ENCODE measurements around the gene TAF4.
"Not testable (repeated sequence)": the region's sequence is repeated elsewhere in the genome, so short reads cannot be mapped to it uniquely, and the experiment has no call there.

TAF4 gene

GRCh38 chr20:62058941-62059340 is 6.7 kb downstream of the TAF4 start:
- DNase-seq (ENCODE audit: low spot score) = no peak

- no peak for DNase-seq (ENCODE audit: low spot score)
Observed at GRCh38 chr20:62056975-62057374, 8.7 kb downstream of the TAF4 start.

DNA sequence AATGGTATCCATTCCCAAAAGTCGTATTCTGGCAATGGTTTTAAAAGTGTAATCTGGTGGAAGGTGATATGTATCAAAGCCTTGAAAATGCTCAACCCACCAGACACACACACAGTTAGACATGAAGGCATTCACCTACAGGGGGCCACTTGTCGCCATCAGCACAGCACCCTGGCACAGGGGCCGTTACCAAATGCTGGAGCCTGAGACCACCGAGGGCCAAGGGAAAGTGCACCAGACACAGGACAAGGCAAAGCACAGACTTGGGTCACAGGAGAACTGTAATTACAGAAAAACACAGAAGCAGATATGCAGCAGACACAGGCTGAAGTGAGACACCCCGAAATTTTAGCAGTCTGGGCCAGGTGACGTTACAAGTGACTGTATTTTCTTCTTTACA is 9.3 kb downstream of the TAF4 start:
- no peak for DNase-seq (ENCODE audit: low spot score)

- not testable (repeated sequence) for DNase-seq (ENCODE audit: low spot score)
Observed at GRCh38 chr20:62055862-62056115, 9.9 kb downstream of the TAF4 start.

DNA sequence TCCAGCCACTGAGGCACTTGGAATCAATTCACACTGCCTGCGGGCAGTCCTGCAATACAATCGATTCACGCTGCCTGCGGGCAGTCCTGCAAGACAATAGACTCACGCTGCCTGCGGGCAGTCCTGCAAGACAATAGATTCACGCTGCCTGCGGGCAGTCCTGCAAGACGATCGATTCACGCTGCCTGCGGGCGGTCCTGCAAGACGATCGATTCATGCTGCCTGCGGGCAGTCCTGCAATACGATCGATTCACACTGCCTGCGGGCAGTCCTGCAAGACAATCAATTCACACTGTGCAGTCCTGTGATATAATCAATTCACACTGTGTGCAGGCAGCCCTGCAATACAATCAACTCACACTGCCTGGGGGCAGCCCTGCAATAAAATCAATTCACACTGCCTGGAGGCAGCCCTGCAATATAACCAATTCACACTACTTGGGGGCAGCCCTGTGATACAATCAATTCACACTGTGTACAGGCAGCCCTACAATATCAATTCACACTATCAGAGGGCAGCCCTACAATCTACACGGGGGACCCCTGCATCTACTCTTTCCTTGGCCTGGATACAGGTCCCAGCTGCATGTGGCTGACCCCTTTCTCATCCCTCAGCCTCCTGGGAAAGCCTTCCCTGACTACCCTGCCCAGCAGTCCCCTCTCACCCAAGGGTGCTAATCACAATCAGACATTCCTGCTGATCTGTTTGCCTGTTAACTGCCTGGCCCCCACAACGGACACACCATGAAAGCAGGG is 10.4 kb downstream of the TAF4 start:
- DNase-seq (ENCODE audit: low spot score) = no peak

GRCh38 chr20:62054451-62054953 is 11.2 kb downstream of the TAF4 start:
- DNase-seq (ENCODE audit: low spot score) = no peak

DNA sequence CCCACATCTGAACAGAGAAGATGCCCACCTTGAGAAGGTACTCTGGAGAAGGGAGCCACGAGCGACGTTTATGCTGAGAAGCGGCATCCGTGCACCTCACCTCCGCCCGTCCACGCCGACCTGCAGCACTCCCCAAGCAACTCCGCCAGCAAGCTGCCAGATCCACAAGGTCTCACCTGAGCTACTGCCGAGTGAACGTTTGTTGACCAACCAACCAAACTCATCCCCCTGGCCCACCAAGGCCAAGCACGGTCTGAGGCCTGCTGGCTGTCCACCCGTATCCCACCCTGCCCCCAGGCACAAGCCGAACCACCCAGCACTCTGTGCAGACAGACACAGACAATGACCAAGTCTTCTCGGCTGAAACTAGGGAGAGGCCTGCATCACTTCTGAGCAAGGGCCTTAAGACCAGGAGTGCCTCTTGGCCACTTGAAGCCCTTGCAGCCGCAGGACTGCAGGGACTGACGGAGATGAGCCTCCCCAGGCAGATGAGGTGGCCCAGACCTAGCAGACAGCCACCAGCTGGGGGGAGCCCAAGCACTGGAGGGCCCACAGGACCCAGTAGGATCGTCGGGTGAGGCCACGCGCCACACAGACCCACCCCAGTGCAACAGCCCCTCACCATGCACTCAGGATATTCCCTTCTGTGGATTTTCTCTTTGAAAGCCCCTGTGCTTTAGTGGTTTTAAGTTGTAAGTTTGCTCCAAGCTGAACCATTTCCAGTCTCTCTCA is 12.1 kb downstream of the TAF4 start:
- no peak for DNase-seq (ENCODE audit: low spot score)

- no peak for DNase-seq (ENCODE audit: low spot score)
Observed at GRCh38 chr20:62052842-62053464, 12.7 kb downstream of the TAF4 start.

DNA sequence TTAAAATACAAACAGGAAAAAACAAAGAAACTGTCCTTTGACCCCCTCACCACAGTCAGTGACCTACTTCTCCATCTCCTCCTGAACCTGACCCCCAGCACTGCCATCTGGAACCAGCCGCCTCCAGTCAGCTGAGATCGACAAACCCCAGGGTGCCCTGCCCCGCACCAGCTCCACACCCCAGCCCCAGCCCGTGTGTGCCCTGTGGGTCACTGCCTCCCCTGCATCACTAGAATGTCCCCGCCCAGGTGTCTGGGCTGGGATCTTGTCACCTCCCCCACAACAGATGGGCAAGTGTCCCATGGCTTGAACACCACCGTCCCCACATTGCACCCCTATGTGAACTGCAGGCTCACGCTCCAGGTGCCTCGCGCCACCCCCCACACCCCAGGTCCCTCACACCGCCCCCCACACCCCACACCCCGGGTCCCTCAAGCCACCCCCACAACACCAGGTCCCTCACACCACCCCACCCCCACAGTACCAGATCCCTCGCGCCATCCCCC is 13.3 kb downstream of the TAF4 start:
- DNase-seq (ENCODE audit: low spot score) = no peak

DNA sequence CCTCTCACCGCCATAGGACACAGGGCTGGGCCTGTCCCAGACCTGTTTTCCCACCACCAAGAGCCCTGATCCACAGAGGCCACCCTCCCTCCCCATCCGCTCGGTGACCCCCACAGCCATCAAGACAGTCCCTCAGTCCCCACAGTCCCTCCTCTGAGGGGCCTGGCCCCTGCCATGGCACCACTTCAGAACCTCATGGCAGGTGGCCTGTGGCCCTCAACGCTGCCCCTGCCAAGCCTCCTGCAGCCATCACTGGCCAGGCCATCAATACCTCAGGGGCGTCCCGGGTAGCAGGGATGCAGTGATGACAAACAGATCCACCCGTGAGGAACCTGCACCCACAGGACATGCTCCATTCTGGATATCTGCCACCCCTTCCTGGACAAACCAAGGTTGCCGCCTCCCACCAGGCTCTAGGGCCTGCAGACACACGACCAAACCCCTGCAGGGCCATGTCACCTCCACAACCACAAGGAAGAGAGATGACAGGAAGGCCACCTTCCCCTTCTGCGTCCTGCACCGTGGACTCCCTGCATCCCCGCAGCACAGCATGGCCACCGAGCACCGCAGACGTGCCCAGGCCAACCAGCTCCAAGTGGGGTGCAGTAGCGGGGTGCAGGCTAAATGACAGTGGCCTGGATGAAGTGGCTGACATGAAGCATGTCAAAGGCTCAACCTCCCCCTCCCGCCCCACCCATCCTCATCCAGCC is 14.0 kb downstream of the TAF4 start:
- DNase-seq (ENCODE audit: low spot score) = no peak

GRCh38 chr20:62051144-62051543 is 14.5 kb downstream of the TAF4 start:
- no peak for DNase-seq (ENCODE audit: low spot score)

DNA sequence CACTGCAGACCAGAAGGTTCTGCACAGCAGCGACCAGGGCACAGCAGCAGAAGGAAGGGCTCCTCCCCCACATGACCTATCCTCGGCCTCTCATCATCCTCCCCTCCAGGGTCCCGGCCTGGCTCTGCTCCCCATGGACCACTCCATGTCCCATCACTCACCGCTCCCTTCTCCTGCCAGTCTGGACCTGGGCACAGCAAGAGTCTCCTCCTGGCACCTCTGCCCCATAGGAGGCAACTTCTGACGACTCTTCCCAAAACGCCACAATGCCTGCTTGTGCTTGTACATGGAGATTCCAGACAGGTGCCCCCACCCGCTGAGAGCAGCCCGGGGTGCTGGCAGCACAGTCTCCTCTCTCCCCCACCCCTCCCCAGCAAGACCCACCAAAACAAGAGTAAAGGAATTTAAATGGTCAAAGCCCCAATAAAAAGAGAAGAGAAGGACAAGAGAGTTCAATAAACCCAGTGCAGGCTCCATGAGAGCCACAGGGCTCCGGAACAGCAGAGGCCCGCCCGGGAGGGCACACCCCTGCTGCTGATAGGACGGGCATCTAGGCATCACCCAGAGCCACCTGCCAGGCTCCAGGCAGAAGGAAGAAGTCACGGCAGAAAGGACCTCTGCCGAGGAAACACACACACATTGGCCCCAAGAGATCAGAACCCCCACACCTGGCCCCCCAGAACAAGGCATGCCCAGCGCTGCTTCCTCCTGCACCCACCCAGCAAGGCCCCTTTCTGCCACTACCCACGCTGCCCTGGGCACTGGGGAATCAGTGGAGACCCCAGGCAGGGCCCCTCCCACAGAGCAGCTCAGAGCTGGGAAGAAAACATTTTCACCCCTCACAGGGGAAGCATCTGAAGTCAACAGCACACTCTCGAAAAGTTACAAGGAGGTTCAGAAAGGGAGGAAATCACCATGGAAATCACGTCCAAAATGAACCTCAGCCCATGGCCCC is 15.2 kb downstream of the TAF4 start:
- DNase-seq (ENCODE audit: low spot score) = no peak

DNA sequence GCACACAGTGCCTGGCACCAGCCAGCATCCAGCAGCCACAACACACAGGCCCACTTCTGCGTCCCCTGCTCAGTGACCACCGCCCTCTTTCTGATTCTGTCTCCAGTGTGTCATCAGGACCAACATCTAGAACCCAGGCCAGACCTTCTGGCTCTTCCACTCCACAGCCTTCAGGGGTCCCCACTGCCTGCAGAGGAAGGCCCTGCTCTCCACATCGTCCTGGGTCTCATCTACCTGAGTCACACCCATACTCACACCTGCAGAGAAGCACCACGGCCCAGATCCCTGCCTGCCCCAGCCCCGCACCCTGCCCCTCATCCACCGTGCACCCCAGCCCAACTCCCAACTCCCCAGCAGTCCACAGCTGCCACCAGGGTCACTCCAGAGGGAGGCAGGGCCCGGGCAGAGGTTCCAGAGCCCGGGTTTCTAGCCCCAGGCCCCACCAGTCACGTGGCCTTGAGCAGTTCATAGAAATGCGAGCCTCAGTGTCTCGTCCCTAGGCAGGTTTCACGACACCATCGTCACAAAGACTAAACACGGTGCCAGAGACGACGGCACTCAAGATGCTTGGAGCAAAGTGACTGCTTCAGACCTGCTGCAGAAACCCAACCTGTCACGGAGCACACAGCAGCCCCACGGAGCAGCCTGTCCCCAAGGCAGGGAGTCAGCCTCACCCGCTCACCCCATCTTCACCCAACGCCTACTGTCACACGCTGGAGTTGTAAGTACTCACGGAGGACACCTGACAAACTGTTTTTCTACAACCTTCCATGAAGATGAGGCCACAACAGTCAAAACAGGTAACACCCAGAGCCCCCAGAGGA is 16.1 kb downstream of the TAF4 start:
- DNase-seq (ENCODE audit: low spot score) = no peak

DNA sequence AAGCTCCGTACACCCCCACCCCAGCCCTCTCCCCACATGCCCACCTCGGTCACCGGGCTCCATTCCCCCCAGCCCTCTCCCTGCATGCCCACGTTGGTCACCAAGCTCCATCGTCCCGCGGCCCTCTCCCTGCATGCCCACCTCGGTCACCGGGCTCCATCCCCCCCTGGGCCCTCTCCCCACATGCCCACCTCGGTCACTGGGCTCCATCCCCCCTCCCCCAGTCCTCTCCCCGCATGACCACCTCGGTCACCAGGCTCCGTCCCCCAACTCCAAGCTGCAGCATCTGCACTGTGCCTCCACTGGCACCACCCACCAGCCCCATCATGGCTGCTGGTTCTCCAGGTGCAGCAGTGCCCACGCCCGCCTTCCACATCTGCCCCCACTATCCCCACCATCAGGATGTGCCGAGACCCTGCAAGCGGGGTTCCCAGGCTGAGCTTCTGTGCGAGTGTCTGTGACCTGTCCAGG is 16.8 kb downstream of the TAF4 start:
- DNase-seq (ENCODE audit: low spot score) = no peak

DNA sequence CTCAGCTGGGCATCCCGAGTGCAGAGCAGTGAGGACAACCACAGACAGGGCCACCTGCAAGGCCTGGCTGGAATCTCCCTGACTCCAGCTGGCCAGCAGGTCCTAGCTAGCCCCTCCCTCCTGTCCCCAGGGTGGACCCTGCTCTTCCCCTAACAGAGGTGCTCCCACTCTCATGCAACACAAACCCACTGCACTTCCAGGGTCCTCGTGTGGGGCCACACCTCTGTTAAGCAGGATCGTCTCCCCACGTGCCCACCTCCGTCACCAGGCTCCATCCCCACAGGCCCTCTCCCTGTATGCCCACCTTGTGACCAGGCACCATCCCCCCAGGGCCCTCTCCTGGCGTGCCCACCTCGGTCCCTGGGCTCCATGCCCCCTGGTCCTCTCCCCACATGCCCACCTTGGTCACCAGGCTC is 17.3 kb downstream of the TAF4 start:
- no peak for DNase-seq (ENCODE audit: low spot score)

- no peak for DNase-seq (ENCODE audit: low spot score)
Observed at GRCh38 chr20:62047666-62048345, 17.9 kb downstream of the TAF4 start.

DNA sequence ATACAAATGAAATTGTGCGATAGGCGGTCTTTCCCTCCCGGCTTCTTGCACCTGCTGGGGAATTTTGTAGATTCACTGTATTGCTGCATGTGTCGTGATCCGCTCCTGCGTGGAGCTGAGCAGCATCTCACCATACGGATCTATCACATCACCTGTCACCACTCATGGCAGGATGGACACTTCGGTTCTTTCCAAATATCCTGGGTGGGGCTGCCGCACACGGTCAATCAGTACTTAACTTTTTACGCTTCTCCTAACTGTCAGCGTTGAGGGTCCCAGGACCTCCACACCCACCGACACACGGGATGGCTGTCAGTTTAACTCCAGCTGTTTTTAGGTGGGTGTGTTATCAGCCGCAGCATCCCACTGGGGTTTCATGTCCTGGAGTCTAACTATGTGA is 19.2 kb downstream of the TAF4 start:
- no peak for DNase-seq (ENCODE audit: low spot score)

DNA sequence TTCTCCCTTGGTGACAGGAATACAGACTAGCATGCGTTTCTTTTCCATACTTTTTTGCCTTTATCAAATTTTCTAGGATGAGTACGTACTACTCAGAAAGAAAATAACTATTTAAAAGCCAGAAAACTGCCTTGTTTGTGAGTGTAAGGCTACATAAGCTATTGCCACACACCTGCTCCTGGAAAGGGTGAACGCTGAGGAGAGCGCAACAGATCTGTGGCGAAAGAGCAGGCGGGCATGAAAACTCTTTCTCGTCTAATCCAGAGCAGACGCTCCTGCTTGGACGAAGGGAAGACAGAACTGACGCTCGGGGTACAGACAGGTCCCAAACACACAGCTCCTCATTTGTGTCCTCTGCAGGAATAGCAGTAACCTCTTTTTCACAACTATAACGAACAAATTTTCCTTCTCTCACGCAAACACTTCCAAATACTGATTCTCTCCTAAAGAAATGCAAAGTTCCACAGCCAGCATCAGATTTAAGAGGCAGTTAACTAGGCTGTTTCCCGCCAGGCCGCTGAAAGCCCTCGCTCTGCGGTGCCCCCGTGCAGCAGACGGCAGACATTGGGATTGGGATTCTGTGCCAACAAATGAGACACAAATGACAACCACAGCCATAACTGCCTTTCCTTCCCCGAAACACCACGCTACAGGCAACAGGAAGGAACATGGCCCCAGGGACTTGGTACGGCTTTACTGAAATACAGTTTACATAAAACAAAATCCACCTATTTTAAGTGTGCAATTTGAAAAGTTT is 20.0 kb downstream of the TAF4 start:
- DNase-seq (ENCODE audit: low spot score) = no peak

DNA sequence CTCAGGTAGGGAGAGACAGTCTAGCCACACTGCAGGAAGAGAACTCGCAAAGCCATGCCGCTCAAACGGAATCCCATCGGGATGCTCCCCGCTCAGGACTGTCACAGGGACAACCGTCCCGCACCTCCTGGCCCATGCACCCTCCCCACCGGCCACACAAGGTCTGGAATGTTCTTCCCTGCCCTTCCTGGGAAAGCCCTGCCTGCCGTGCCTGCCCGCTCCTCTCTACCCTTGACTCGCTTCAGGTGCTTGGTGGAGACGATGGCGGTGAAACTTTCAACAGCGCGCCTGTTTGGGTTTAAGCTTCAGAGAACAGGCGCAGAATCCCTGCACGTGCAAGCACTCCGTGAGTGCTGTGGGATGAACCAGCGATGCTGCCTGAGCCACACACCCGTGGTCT is 20.6 kb downstream of the TAF4 start:
- no peak for DNase-seq (ENCODE audit: low spot score)
